Parathyroid adenoma (tissue), 2 donors: ENCODE measurements around the gene ZNF213.

Experiments used
- H2AFZ ChIP-seq: fragments of 300-600 bp; sonication (generic); one replicate; pipeline ENCODE4 v1.7.0; 2017; ENCODE audit warnings: antibody characterized with exemption, mild to moderate bottlenecking
- H3K27ac ChIP-seq: fragments of 300-600 bp; sonication (generic); one replicate; pipeline ENCODE4 v1.7.0; 2017
- H3K27me3 ChIP-seq: fragments of 300-600 bp; sonication (generic); one replicate; pipeline ENCODE4 v1.7.0; 2017; ENCODE audit warnings: low read length; ENCODE audit not compliant: control insufficient read depth, insufficient read depth
- H3K36me3 ChIP-seq: fragments of 300-600 bp; sonication (generic); one replicate; pipeline ENCODE4 v1.7.0; 2017; ENCODE audit warnings: low read length; ENCODE audit not compliant: control insufficient read depth, insufficient read depth
- H3K4me1 ChIP-seq: fragments of 300-600 bp; sonication (generic); one replicate; pipeline ENCODE4 v1.7.0; 2017; ENCODE audit warnings: control low read depth
- H3K4me2 ChIP-seq: fragments of 300-600 bp; sonication (generic); one replicate; pipeline ENCODE4 v1.7.0; 2017; ENCODE audit warnings: low read length
- H3K4me3 ChIP-seq: fragments of 300-600 bp; sonication (generic); one replicate; pipeline ENCODE4 v1.7.0; 2017; ENCODE audit warnings: low read depth, low read length
- H3K79me2 ChIP-seq: fragments of 300-600 bp; sonication (generic); one replicate; pipeline ENCODE4 v1.7.0; 2017; ENCODE audit warnings: control low read depth
- H3K9ac ChIP-seq: fragments of 300-600 bp; sonication (generic); one replicate; pipeline ENCODE4 v1.7.0; 2017; ENCODE audit warnings: mild to moderate bottlenecking
- H3K9me3 ChIP-seq: fragments of 300-600 bp; sonication (generic); one replicate; pipeline ENCODE4 v1.7.0; 2017; ENCODE audit warnings: low read length; ENCODE audit not compliant: control insufficient read depth
- TF ChIP-seq, protein P1 (sequence below): fragments of 300-600 bp; sonication (generic); IDR thresholded peaks from one replicate; pipeline ENCODE4 v1.7.0; 2017; ENCODE audit warnings: antibody characterized with exemption, mild to moderate bottlenecking
- donor health status: primary hyperparathyroidism.

Gene ZNF213

DNA sequence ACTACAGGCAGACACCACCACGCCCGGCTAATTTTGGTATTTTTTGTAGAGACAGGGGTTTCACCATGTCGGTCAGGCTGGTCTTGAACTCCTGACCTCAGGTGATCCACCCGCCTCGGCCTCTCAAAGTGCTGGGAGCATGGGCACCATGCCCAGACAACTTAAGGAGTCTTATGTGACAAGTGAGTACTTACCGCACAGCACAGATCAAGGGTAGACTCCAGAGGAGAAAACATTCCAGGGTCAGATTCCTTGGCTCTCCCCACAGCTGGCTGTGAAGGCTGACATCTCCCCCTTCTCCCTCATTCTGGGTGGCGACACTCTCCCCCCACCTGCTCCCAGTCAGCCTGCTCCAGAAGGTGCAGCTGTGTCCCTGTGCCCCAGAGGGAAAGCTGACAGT is 46.4 kb upstream of the ZNF213 start:
- TF ChIP-seq, protein P1, sequence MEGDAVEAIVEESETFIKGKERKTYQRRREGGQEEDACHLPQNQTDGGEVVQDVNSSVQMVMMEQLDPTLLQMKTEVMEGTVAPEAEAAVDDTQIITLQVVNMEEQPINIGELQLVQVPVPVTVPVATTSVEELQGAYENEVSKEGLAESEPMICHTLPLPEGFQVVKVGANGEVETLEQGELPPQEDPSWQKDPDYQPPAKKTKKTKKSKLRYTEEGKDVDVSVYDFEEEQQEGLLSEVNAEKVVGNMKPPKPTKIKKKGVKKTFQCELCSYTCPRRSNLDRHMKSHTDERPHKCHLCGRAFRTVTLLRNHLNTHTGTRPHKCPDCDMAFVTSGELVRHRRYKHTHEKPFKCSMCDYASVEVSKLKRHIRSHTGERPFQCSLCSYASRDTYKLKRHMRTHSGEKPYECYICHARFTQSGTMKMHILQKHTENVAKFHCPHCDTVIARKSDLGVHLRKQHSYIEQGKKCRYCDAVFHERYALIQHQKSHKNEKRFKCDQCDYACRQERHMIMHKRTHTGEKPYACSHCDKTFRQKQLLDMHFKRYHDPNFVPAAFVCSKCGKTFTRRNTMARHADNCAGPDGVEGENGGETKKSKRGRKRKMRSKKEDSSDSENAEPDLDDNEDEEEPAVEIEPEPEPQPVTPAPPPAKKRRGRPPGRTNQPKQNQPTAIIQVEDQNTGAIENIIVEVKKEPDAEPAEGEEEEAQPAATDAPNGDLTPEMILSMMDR, result no peak
- Histone ChIP-seq H3K9ac (no peak overlapping the region), H3K27ac (no peak overlapping the region), H3K36me3 (no peaks in the 10 kb centered on the region), H3K4me3 (no peak overlapping the region), H3K27me3 (no peaks in the 10 kb centered on the region), H3K4me2 (no peak overlapping the region), H3K4me1 (no peaks in the 10 kb centered on the region), H3K79me2 (no peaks in the 10 kb centered on the region), H3K9me3 (no peaks in the 10 kb centered on the region), H2AFZ (no peak overlapping the region)

DNA sequence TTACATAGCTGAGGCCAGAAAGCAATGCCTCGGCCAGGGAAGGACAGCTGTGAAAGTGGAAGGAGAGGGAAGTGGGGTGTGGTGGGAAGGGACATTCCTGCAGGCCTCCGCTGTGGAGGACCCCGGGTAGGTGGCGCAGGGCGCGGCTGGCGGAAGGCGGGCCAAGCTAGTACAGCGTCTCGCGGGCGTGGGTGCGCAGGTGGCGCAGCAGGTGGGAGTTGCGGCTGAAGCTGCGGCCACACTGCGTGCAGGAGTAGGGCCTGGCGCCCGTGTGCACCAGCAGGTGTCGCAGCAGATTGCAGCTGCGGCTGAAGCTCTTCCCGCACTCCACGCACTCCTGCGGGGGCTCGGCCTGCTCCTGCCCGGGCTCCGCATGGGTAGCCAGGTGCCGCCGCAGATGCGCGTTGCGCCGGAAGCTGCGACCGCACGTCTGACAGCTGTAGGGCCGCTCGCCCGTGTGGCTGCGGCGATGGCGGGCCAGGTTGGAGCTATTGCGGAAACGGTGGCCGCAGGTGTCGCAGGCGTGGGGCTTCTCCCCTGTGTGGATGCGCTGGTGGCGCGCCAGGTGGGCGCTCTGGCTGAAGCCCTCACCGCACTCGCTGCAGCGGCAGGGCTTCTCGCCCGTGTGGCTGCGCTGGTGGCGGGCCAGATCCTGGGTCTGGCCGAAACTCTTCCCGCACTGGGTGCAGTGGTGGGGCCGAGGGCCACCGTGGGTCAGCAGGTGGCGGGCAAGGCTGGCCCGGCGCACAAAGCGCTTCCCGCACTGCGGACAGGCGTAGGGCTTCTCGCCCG is 45.7 kb upstream of the ZNF213 start:
- TF ChIP-seq, protein P1, result no peak
- no peaks in the 10 kb centered on the region for H3K4me1 ChIP-seq

DNA sequence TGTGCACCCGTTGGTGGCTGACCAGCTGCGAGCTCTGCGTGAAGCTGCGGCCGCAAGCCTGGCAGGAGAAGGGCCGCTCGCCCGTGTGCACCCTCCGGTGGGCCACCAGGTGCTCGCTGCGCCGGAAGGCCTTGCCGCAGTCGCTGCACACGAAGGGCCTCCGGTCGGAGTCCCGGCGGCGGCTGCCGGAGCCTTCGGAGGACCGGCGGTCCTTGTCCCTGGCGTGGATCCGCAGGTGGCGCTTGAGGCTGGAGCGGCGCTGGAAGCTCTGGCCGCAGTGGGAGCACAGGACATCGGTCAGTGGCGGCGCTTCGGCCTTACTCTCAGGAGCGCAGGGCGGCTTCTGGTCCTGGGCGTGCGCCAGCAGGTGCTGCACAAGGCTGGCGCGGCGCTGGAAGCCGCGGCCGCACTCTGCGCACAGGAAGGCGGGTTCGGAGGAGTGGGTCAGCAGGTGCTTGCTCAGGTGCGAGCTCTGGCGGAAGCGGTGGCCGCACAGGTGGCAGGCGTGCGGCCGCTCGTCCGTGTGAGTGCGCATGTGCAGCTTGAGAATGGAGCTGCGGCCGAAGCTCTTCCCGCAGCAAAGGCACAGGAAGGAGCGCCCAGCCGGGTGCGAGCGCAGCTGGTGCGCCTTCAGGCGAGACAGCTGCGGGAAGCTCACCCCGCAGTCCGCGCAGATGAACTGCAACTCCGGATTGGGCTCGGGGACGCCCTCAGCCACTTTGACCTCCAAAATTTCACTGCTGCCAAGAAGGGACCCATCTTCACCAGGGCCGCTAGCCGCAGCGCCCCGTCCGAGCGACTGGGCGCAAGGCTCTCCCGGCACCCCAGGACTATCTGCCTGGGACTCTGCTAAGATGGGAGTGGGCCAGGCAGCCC is 44.9 kb upstream of the ZNF213 start:
- H3K9ac ChIP-seq, result no peak overlapping the region
- H3K4me2 ChIP-seq, result no peak overlapping the region
- no peaks in the 10 kb centered on the region for H3K27me3 ChIP-seq
- no peak overlapping the region for H3K4me3 ChIP-seq
- H3K4me1 ChIP-seq, result no peaks in the 10 kb centered on the region
- no peaks in the 10 kb centered on the region for H3K79me2 ChIP-seq
- TF ChIP-seq, protein P1, result no peak
- H3K9me3 ChIP-seq, result no peaks in the 10 kb centered on the region
- H3K27ac ChIP-seq, result no peak overlapping the region
- H3K36me3 ChIP-seq, result no peaks in the 10 kb centered on the region
- H2AFZ ChIP-seq, result no peak overlapping the region

More for the DNA sequence above, 45.7 kb upstream of the ZNF213 start:
- no peaks in the 10 kb centered on the region for H3K36me3 ChIP-seq
- H3K9me3 ChIP-seq, result no peaks in the 10 kb centered on the region
- H2AFZ ChIP-seq, result no peak overlapping the region
- no peak overlapping the region for H3K27ac ChIP-seq
- H3K9ac ChIP-seq, result no peak overlapping the region
- no peaks in the 10 kb centered on the region for H3K27me3 ChIP-seq
- no peaks in the 10 kb centered on the region for H3K79me2 ChIP-seq
- no peak overlapping the region for H3K4me2 ChIP-seq
- H3K4me3 ChIP-seq, result no peak overlapping the region

DNA sequence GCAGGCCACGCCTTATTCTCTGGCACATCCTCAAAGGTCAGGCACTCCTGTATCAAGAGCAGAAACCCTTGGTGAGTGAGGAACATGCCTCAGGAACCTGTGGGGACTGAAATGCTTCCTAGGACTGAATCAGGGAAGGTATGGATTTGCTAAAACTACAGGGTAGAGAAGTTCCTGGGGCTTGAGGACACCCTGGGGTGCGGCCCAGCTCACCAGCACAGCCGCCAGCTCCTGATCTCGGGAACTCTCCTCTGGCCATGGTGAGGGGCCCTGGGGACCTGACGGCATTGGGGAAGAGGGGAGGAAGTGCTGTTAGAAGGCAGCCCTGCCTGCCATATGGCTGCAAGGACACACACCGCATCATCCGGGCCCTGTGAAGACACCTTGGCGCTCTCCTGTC is 43.3 kb upstream of the ZNF213 start:
- Histone ChIP-seq H3K27me3 (no peaks in the 10 kb centered on the region), H3K27ac (no peak overlapping the region), H3K4me2 (no peak overlapping the region), H2AFZ (no peak overlapping the region), H3K4me3 (no peak overlapping the region), H3K36me3 (no peaks in the 10 kb centered on the region), H3K9ac (no peak overlapping the region), H3K79me2 (no peaks in the 10 kb centered on the region), H3K9me3 (no peaks in the 10 kb centered on the region), H3K4me1 (no peaks in the 10 kb centered on the region)
- TF ChIP-seq, protein P1, result no peak
